Astrocyte of the hippocampus (primary cell): ENCODE data around the gene TBC1D1.

Experiments used
- DNase-seq: peaks from one replicate; pipeline ENCODE4 v3.0.0; 2011; ENCODE audit warnings: low read depth, low spot score

TBC1D1 gene

GRCh38 chr4:37885496-37885895, 5.4 kb upstream of the TBC1D1 start:
- DNase-seq, result peak; percentile 15

- peak; percentile 40 for DNase-seq
Measured at GRCh38 chr4:37889849-37890800, 759 bp upstream of the TBC1D1 start.

GRCh38 chr4:37891260-37892159, 626 bp downstream of the TBC1D1 start:
- DNase-seq, result peak; percentile 46

GRCh38 chr4:37892641-37893040, 1.8 kb downstream of the TBC1D1 start:
- no peak for DNase-seq

GRCh38 chr4:37893164-37893563, 2.3 kb downstream of the TBC1D1 start:
- no peak for DNase-seq

GRCh38 chr4:37895271-37895670, 4.4 kb downstream of the TBC1D1 start:
- DNase-seq, result no peak

- DNase-seq, result no peak
Measured at GRCh38 chr4:37896206-37896860, 5.4 kb downstream of the TBC1D1 start.

- no peak for DNase-seq
Measured at GRCh38 chr4:37902212-37902611, 11.3 kb downstream of the TBC1D1 start.

- DNase-seq, result no peak
Measured at GRCh38 chr4:37902738-37903693, 12.1 kb downstream of the TBC1D1 start.

- DNase-seq, result no peak
Measured at GRCh38 chr4:37903901-37904300, 13.0 kb downstream of the TBC1D1 start.

- no peak for DNase-seq
Measured at GRCh38 chr4:37904824-37905223, 13.9 kb downstream of the TBC1D1 start.

GRCh38 chr4:37905533-37906169, 14.8 kb downstream of the TBC1D1 start:
- DNase-seq, result no peak

GRCh38 chr4:37908488-37909331, 17.8 kb downstream of the TBC1D1 start:
- peak; percentile 83 for DNase-seq

GRCh38 chr4:37909332-37910090, 18.6 kb downstream of the TBC1D1 start:
- peak; percentile 48 for DNase-seq

- DNase-seq, result no peak
Measured at GRCh38 chr4:37910091-37910486, 19.2 kb downstream of the TBC1D1 start.

GRCh38 chr4:37914539-37914938, 23.7 kb downstream of the TBC1D1 start:
- DNase-seq, result no peak

GRCh38 chr4:37917388-37917787, 26.5 kb downstream of the TBC1D1 start:
- no peak for DNase-seq

- DNase-seq, result no peak
Measured at GRCh38 chr4:37918653-37919052, 27.8 kb downstream of the TBC1D1 start.
